OCI-LY1 (cell line): ENCODE measurements around the gene CCL1.

Experiments used
- H2AFZ ChIP-seq: fragments of 200-600 bp; sonication (generic), shearing (Covaris generic); 2 replicates; pipeline ENCODE4 v1.6.0; 2014; ENCODE audit warnings: antibody characterized with exemption, mild to moderate bottlenecking, low read length
- H3F3A ChIP-seq: fragments of 200-600 bp; sonication (generic), shearing (Covaris generic); 2 replicates; pipeline ENCODE4 v1.6.0; 2014; ENCODE audit warnings: mild to moderate bottlenecking, antibody characterized with exemption, low read length, moderate library complexity; ENCODE audit not compliant: insufficient read depth
- H3K27ac ChIP-seq: fragments of 200-600 bp; sonication (generic); 2 replicates; pipeline ENCODE4 v1.5.1; 2014; ENCODE audit warnings: low read length, mixed run types, mild to moderate bottlenecking, low read depth; ENCODE audit not compliant: poor library complexity, severe bottlenecking
- H3K27me3 ChIP-seq: fragments of 200-600 bp; sonication (generic); 2 replicates; pipeline ENCODE4 v1.6.0; 2014; ENCODE audit warnings: antibody characterized with exemption, mild to moderate bottlenecking, low read length, moderate library complexity; ENCODE audit not compliant: insufficient read depth
- H3K36me3 ChIP-seq: fragments of 200-600 bp; sonication (generic); 2 replicates; pipeline ENCODE4 v1.6.1; 2014; ENCODE audit warnings: mild to moderate bottlenecking, antibody characterized with exemption, low read length, moderate library complexity, mixed read lengths; ENCODE audit not compliant: insufficient read depth
- H3K4me1 ChIP-seq: fragments of 200-600 bp; sonication (generic); 2 replicates; pipeline ENCODE4 v1.5.1; 2014; ENCODE audit warnings: mild to moderate bottlenecking, low read length, moderate library complexity; ENCODE audit not compliant: insufficient read depth, severe bottlenecking
- H3K4me2 ChIP-seq: fragments of 200-600 bp; sonication (generic), shearing (Covaris generic); 2 replicates; pipeline ENCODE4 v1.6.1; 2014; ENCODE audit warnings: low read length
- H3K4me3 ChIP-seq: fragments of 200-600 bp; sonication (generic); 2 replicates; pipeline ENCODE4 v1.5.1; 2014; ENCODE audit warnings: low read length, low read depth, mild to moderate bottlenecking, mixed read lengths; ENCODE audit not compliant: poor library complexity, severe bottlenecking
- H3K79me2 ChIP-seq: fragments of 200-600 bp; shearing (Covaris generic); 2 replicates; pipeline ENCODE4 v1.6.1; 2016; ENCODE audit warnings: mixed run types, low read length, mixed read lengths; ENCODE audit not compliant: insufficient read depth
- H3K9ac ChIP-seq: fragments of 200-600 bp; sonication (generic), shearing (Covaris generic); 2 replicates; pipeline ENCODE4 v1.6.1; 2014; ENCODE audit warnings: mild to moderate bottlenecking, low read length, mixed read lengths
- H3K9me2 ChIP-seq: fragments of 200-600 bp; sonication (generic), shearing (Covaris generic); 2 replicates; pipeline ENCODE4 v1.6.1; 2014; ENCODE audit warnings: low read depth, mild to moderate bottlenecking, low read length, mixed read lengths
- H3K9me3 ChIP-seq: fragments of 200-600 bp; shearing (Covaris generic); 2 replicates; pipeline ENCODE4 v1.6.1; 2014; ENCODE audit warnings: low read length, mixed read lengths
- H4K20me1 ChIP-seq: fragments of 200-600 bp; sonication (generic), shearing (Covaris generic); 2 replicates; pipeline ENCODE4 v1.6.0; 2016; ENCODE audit warnings: mild to moderate bottlenecking, low read length; ENCODE audit not compliant: insufficient read depth
- EZH2 ChIP-seq: fragments of 200-600 bp; sonication (generic), shearing (Covaris generic); IDR thresholded peaks from 2 replicates; pipeline ENCODE4 v1.8.0; 2017; ENCODE audit warnings: borderline replicate concordance, mixed run types, mild to moderate bottlenecking, antibody characterized with exemption, low read length, moderate library complexity, mixed read lengths
- TF ChIP-seq, protein P1 (sequence below): fragments of 200-600 bp; sonication (generic), shearing (Covaris generic); IDR thresholded peaks from 2 replicates; pipeline ENCODE4 v1.5.1; 2017; ENCODE audit warnings: mild to moderate bottlenecking, antibody characterized with exemption, low read length, moderate library complexity, mixed read lengths

Gene CCL1

DNA sequence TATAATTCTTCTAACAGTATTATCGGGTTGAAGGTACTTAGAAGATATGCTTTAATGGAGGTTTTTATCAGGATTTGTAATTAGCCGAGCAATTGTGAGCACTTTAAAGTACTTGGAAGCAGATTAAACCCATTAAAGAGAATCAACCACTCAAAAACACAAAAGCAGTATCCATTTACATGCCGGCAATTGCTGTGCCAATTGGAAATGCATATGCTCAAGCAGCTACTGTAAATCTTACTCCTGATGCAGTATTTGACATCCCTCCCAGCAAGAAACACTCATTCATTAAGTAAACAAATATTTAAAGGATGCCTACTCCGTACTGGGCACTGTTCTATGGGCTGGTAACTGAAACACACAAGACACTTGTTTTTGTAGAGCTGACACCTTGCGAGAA, 11.4 kb upstream of the CCL1 start:
- TF ChIP-seq EZH2 = no peak
- TF ChIP-seq, protein P1, sequence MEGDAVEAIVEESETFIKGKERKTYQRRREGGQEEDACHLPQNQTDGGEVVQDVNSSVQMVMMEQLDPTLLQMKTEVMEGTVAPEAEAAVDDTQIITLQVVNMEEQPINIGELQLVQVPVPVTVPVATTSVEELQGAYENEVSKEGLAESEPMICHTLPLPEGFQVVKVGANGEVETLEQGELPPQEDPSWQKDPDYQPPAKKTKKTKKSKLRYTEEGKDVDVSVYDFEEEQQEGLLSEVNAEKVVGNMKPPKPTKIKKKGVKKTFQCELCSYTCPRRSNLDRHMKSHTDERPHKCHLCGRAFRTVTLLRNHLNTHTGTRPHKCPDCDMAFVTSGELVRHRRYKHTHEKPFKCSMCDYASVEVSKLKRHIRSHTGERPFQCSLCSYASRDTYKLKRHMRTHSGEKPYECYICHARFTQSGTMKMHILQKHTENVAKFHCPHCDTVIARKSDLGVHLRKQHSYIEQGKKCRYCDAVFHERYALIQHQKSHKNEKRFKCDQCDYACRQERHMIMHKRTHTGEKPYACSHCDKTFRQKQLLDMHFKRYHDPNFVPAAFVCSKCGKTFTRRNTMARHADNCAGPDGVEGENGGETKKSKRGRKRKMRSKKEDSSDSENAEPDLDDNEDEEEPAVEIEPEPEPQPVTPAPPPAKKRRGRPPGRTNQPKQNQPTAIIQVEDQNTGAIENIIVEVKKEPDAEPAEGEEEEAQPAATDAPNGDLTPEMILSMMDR = no peak
- Histone ChIP-seq H3K9me3 (no peaks in the 10 kb centered on the region), H3K9ac (no peak overlapping the region), H3K4me3 (no peak overlapping the region), H3F3A (no peaks in the 10 kb centered on the region), H3K79me2 (no peaks in the 10 kb centered on the region), H3K9me2 (no peaks in the 10 kb centered on the region), H2AFZ (no peak overlapping the region), H3K4me2 (no peak overlapping the region), H3K36me3 (no peaks in the 10 kb centered on the region), H3K27ac (no peak overlapping the region), H3K27me3 (no peaks in the 10 kb centered on the region), H3K4me1 (no peaks in the 10 kb centered on the region), H4K20me1 (no peaks in the 10 kb centered on the region)

DNA sequence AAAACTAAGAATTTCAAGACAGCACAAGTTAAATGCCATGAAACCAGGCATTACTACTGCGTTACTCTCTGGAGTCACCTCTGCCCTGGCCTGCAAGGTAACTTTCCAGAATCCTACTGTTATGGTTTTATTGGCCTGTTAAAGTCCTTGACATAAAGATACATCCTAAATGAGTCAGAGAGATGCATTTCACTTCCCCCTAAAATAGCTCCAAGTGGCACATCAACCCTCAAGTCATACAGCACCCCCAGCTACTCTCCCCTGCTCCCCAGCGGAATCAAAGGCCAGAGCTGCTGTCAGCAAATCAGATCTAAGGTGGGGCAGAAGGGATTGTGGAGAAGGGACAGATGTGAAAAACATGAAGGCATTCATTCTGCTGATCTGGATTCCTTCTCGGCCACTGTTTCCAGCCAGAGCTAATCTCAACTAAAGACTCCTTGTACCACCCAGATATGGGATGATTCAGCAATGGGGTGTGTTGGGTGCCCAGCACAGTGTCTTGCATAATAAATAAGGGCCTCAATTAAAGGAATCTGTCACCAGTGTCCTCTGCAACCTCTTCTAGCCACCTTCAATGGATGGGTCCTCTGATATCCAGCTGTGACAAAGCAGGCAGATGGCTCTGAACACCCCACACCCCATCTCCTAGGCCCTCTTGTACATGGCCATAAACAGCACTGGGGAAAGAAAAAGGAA, 8.5 kb upstream of the CCL1 start:
- Histone ChIP-seq H3K79me2 (no peaks in the 10 kb centered on the region), H3K27me3 (no peaks in the 10 kb centered on the region), H3K36me3 (no peaks in the 10 kb centered on the region), H3K27ac (no peak overlapping the region), H3K9me3 (no peaks in the 10 kb centered on the region), H3F3A (no peaks in the 10 kb centered on the region), H3K9ac (no peak overlapping the region), H3K4me1 (no peaks in the 10 kb centered on the region), H4K20me1 (no peaks in the 10 kb centered on the region), H3K4me3 (no peak overlapping the region), H3K4me2 (no peak overlapping the region), H2AFZ (no peak overlapping the region), H3K9me2 (no peaks in the 10 kb centered on the region)
- no peak for TF ChIP-seq EZH2

DNA sequence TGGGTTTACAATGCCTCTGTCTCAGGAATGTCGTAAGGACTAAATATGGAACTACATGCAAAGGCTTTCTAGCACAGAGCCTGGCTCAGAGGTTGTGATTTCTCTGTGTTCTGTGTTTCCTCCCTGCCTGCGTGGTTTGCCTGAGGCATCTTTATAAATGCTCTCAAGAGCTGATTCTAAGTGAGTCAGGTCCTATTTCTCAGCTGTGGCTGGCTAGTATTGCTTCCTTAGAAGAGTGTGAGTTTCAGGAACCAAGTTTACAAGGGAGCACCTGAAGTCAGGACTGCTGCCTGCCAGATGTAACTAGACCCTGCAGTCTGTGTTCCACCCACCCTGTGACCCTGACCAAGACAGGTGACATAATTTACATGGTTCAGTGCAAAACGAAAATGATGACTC, 8.0 kb upstream of the CCL1 start:
- Histone ChIP-seq H3K4me1 (no peaks in the 10 kb centered on the region), H3K9me2 (no peaks in the 10 kb centered on the region), H3K27me3 (no peaks in the 10 kb centered on the region), H4K20me1 (no peaks in the 10 kb centered on the region), H3K4me3 (no peak overlapping the region), H3K36me3 (no peaks in the 10 kb centered on the region), H3F3A (no peaks in the 10 kb centered on the region), H3K9me3 (no peaks in the 10 kb centered on the region), H3K27ac (no peak overlapping the region), H3K79me2 (no peaks in the 10 kb centered on the region), H2AFZ (no peak overlapping the region), H3K9ac (no peak overlapping the region), H3K4me2 (no peak overlapping the region)
- TF ChIP-seq, protein P1 = no peak
- TF ChIP-seq EZH2 = no peak

DNA sequence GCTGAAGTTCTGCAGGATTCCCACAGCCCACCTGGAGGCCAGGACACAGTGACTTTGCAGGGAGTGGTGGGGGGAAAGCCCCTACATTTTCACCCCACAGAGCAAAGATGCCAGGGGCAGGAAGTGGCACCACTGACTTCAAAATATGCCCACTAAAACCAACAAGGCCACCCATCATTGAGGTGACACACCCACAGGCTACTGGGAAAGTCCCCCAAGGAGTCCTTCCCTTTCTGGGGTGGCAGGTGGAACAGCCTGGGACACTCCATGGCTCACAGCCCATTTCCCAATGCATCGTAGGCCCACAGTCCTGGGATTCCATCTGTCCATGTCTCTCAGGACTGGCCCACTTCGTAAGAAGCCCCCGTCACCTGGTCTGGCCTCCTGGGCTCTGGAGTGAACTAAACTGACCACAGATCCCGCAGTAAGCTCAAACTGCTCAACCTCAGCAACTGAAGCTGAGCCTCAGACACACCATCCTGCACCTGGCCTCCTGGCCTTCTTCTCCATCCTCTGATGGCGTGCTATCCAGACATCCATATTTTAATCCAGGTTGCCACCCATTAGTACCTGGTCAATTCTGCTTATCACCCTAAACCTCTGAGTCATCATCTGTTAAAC, 7.5 kb upstream of the CCL1 start:
- TF ChIP-seq, protein P1 = no peak
- no peak for TF ChIP-seq EZH2
- Histone ChIP-seq H2AFZ (no peak overlapping the region), H3K27me3 (no peaks in the 10 kb centered on the region), H4K20me1 (no peaks in the 10 kb centered on the region), H3K4me3 (no peak overlapping the region), H3K79me2 (no peaks in the 10 kb centered on the region), H3K27ac (no peak overlapping the region), H3K4me2 (no peak overlapping the region), H3F3A (no peaks in the 10 kb centered on the region), H3K9ac (no peak overlapping the region), H3K4me1 (no peaks in the 10 kb centered on the region), H3K9me2 (no peaks in the 10 kb centered on the region), H3K9me3 (no peaks in the 10 kb centered on the region), H3K36me3 (no peaks in the 10 kb centered on the region)
